Skeletal muscle satellite cell (primary cell): ENCODE measurements around the gene CTCF.

Experiments
- H3K27me3 ChIP-seq: 2 replicates; pipeline ENCODE4 v1.7.0; 2013; ENCODE audit warnings: low read length; ENCODE audit not compliant: control insufficient read depth, insufficient read depth
- H3K36me3 ChIP-seq: 2 replicates; pipeline ENCODE4 v1.7.0; 2013; ENCODE audit warnings: mild to moderate bottlenecking, control low read depth, low read length; ENCODE audit not compliant: insufficient read depth
- H3K4me1 ChIP-seq: 2 replicates; pipeline ENCODE4 v1.7.0; 2013; ENCODE audit warnings: low read length; ENCODE audit not compliant: control insufficient read depth, insufficient read depth
- H3K4me2 ChIP-seq: 2 replicates; pipeline ENCODE4 v1.7.0; 2013; ENCODE audit warnings: mild to moderate bottlenecking, low read length
- H3K4me3 ChIP-seq: 2 replicates; pipeline ENCODE4 v1.7.0; 2013; ENCODE audit warnings: low read length
- H3K9ac ChIP-seq: 2 replicates; pipeline ENCODE4 v1.7.0; 2013; ENCODE audit warnings: mild to moderate bottlenecking, low read depth, low read length, moderate library complexity
- H3K9me3 ChIP-seq: replicated peaks from 2 replicates; pipeline ENCODE4 v1.7.0; 2013; ENCODE audit warnings: mild to moderate bottlenecking, control low read depth, low read length

CTCF gene

DNA sequence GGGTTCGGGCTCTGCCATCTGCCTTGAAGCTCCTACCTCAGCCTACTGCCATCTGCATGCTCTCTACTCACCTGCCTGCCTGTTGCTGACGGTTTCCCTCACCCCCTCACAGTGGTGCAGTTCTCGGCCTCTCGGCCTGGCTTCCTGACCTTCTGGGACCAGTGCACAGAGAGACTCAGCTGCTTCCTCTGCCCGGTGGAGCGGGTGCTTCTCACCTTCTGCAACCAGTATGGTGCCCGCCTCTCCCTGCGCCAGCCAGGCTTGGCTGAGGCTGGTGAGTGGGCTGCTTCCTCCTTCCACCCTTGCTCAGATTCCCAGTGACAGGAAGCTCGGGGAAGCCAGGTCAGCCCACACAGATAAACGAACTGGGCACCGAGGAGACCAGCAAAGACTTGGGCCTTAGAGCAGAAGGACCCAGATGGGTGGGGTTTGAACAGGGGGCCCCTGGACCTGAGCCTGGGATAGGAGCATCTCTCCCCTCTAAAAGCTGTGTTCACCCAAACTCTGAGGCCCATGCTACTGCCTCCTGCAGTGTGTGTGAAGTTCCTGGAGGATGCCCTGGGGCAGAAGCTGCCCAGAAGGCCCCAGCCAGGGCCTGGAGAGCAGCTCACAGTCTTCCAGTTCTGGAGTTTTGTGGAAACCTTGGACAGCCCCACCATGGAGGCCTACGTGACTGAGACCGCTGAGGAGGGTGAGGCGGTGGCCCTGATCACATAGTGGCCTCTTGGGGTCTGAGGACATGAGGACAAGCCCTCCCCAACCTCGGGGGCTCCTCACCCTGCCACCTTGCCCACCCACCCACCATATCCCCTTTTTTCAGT, 17.3 kb upstream of the CTCF start:
- H3K4me1 ChIP-seq, result peaks cover 13% of the 10 kb centered on the region
- no peak overlapping the region for H3K9ac ChIP-seq
- H3K27me3 ChIP-seq, result no peaks in the 10 kb centered on the region
- H3K9me3 ChIP-seq, result no peaks in the 10 kb centered on the region
- H3K4me3 ChIP-seq, result no peak overlapping the region
- H3K4me2 ChIP-seq, result no peak overlapping the region
- H3K36me3 ChIP-seq, result peaks cover 89% of the 10 kb centered on the region

DNA sequence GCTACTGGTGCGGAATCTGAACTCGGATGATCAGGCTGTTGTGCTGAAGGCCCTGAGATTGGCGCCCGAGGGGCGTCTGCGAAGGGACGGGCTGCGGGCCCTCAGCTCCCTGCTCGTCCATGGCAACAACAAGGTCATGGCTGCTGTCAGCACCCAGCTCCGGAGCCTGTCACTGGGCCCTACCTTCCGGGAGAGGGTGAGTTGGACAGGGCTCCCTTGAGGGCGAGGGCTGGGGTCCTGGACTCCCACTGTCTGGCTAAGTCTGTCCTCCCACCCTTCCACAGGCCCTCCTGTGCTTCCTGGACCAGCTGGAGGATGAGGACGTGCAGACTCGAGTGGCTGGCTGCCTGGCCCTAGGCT, 16.7 kb upstream of the CTCF start:
- H3K4me3 ChIP-seq, result no peak overlapping the region
- H3K27me3 ChIP-seq, result no peaks in the 10 kb centered on the region
- H3K4me1 ChIP-seq, result peaks cover 13% of the 10 kb centered on the region
- no peak overlapping the region for H3K9ac ChIP-seq
- no peak overlapping the region for H3K4me2 ChIP-seq
- H3K9me3 ChIP-seq, result no peaks in the 10 kb centered on the region
- peaks cover 83% of the 10 kb centered on the region for H3K36me3 ChIP-seq

DNA sequence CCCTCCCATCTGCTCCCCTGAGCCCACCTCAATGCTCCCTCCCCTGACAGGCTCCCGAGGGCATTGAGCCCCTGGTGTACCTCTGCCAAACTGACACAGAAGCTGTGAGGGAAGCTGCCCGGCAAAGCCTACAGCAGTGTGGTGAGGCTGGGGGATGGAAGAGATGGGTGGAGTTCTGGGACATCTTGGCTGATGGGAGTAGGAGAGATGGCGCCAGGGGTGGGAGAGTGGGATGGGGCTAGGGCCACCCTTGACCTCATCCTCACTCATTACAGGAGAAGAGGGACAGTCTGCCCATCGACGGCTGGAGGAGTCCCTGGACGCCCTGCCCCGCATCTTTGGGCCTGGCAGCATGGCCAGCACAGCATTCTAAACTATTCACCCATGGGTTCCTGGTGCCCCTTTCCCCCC, 16.2 kb upstream of the CTCF start:
- Histone ChIP-seq H3K9ac (no peak overlapping the region), H3K36me3 (peaks cover 78% of the 10 kb centered on the region), H3K9me3 (no peaks in the 10 kb centered on the region), H3K27me3 (no peaks in the 10 kb centered on the region), H3K4me2 (no peak overlapping the region), H3K4me3 (no peak overlapping the region), H3K4me1 (peaks cover 12% of the 10 kb centered on the region)

DNA sequence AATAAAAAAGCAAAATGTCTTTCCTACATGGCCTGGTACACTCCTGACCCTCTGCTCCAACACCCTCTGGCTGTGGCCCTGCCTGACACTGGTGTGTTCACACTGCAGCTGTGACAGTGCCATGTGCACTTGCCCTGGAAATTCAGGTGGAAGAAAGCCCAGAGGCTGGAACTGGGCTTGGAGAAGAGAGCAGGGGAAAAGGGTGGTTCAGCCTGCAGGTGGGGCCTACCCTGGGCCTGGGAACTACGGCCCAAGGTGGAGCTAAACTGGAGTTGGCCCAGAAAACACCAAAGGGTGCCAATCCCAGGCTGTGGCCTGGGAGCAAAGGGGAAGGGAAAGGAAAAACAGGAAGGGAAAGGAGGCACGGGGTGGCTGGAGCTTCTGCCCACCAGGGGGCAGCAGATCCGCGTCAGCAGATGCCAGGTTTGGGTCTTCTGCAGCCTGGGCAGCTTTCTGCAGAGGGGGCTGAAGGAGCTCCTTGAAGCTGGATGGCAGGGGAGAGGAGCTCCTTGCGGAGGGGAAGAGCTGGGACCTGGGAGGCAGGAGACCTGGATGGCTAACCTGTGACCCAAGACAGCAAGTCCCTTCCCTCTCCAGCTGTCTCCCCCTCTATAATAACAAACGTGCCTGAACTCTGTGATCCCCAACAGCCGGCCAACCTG, 15.4 kb upstream of the CTCF start:
- Histone ChIP-seq H3K4me2 (no peak overlapping the region), H3K4me3 (no peak overlapping the region), H3K4me1 (peaks cover 4% of the 10 kb centered on the region), H3K36me3 (peaks cover 71% of the 10 kb centered on the region), H3K9ac (no peak overlapping the region), H3K27me3 (no peaks in the 10 kb centered on the region), H3K9me3 (no peaks in the 10 kb centered on the region)

DNA sequence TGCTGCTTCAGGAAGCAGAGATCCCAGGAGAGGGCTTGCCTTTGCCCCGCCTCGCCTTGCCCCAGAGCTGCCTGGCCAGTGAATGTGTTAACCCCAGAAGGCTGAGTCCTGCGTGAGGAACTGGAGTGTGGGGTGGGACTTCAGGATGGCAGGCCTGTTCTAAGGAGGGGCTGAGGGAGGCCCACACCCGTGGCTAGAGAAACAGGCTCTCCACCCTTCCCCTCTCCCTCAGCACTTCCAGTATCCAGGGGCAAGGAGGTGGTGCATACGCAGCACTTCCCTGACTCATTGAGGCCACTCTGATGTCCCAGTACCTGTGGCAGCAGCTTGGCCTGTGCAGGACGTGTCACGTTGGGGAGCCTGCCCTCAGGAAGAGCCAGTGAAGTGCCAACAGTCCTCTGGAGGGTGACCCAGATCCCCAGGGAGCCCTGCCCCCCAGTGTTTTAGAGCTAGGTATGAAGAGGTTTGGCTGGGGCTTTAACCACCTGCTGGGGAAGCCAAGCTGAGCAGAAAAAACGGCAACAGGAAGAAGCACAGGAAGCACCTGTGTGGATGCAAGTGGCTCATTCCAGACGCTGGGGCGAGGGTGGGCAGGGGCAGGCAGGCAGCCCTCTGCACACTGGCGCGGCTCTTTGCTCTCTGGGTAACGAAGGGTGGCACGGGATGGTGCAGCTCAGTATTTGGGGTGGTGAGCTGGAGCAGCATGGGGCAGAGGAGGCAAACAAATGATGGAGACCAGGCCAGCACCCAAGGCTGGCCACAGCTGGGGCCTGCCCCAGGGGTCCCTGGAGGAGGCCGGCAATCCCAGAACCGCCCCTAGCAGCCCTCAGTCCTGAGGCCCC, 14.7 kb upstream of the CTCF start:
- no peaks in the 10 kb centered on the region for H3K9me3 ChIP-seq
- no peak overlapping the region for H3K4me2 ChIP-seq
- no peaks in the 10 kb centered on the region for H3K27me3 ChIP-seq
- H3K4me3 ChIP-seq, result no peak overlapping the region
- H3K9ac ChIP-seq, result no peak overlapping the region
- peaks cover 65% of the 10 kb centered on the region for H3K36me3 ChIP-seq
- H3K4me1 ChIP-seq, result no peaks in the 10 kb centered on the region

DNA sequence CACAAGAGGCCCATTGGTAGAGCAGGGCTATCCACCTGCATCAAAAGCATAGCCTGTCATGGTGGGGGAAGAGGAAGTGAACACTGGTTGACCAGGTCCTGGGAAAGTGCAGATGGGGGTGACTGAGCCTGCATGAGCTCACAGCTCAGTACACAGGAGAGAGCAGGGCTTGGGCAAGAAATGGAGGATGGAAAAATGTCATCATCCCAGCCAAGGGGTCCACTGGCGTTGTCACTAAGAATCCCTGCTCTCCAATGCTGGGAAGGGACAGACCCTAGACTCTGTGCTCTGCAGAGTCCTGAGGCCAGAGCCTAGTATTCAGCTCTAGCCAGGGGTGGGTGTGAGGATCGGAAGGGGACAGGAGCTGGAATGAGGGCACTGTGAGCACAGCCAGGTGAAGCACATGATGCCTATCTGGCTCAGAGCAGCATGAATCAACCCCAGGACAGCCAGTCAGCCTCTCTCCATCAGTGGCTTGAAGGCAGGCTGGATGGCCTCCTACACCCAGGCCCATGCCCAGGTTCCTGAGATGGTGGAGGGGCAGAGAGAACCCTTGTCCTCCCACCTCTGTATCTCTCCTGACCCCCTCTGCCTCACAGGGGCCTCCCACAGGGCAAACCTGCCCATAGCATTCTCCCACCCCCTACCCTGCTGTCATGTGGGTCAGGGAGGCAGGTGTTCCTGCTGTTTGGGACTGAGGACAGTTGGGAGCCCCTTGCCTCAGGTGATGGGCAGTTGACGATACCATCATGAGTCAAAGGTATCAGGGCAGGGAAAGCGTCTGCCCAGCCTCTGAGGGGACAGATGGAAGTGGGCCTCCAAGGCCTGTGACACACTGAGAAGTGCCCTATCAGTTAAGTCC, 13.8 kb upstream of the CTCF start:
- Histone ChIP-seq H3K4me1 (no peaks in the 10 kb centered on the region), H3K9ac (no peak overlapping the region), H3K4me3 (no peak overlapping the region)

DNA sequence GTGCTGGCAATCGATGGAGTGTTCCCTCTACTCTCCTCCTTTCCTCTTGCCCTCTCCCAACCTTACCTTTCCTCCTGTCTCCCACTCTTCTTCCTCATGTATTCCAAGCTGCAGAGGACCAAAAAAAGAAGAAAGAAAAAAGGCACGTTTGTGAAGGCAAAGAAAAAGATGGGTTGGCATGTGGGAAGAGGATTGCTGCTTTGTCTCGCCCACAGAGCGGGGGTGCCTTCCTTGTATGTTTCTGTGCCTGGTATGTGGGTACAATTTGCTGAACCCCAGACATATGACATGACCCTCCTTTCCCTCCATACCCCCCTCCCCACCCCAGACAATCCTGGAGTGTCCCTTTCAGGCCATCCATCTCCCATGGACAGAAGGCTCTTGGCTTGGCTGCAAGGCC, 13.1 kb upstream of the CTCF start:
- Histone ChIP-seq H3K4me2 (no peak overlapping the region), H3K27me3 (no peaks in the 10 kb centered on the region), H3K4me1 (no peaks in the 10 kb centered on the region), H3K36me3 (peaks cover 50% of the 10 kb centered on the region), H3K9ac (no peak overlapping the region), H3K9me3 (no peaks in the 10 kb centered on the region), H3K4me3 (no peak overlapping the region)

More for the DNA sequence above, 13.8 kb upstream of the CTCF start:
- Histone ChIP-seq H3K36me3 (peaks cover 56% of the 10 kb centered on the region), H3K4me2 (no peak overlapping the region), H3K9me3 (no peaks in the 10 kb centered on the region), H3K27me3 (no peaks in the 10 kb centered on the region)

DNA sequence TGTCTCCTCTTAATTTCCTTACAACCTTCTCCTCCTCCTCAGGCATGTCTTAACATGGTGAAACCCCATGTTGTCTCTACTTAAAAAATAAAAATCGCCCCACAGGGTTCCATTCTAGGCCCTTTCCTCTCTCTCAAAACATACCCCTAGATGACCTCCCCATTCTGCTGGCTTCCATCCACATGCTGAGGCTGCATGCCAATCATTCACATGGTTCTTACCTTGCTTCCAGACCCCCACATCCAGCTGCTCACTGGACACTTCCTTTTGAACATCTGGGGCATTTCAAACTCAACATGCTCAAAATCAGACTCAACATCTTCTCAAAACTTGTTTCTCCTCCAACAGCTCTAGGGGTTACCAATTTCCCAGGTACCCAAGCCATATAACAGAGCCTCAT, 12.4 kb upstream of the CTCF start:
- H3K27me3 ChIP-seq, result no peaks in the 10 kb centered on the region
- H3K4me1 ChIP-seq, result no peaks in the 10 kb centered on the region
- H3K9me3 ChIP-seq, result no peaks in the 10 kb centered on the region
- peaks cover 43% of the 10 kb centered on the region for H3K36me3 ChIP-seq
- no peak overlapping the region for H3K4me2 ChIP-seq
- H3K4me3 ChIP-seq, result no peak overlapping the region
- no peak overlapping the region for H3K9ac ChIP-seq

DNA sequence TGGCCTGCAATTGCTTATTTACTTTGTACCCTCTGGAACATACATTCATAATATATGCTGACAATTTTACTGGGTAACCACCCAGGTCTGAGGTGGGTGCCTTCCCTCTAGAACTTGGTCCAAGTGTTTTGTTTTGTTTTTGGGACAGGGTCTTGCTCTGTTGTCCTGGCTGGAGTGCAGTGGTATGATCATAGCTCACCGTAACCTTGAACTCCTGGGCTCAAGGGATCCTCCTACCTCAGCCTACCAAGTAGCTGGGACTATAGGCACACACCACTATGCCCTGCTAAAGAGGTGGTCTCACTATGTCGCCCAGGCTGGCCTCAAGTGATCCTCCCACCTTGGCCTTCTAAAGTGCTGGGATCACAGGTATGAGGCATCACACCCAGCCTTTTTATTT, 11.2 kb upstream of the CTCF start:
- no peak overlapping the region for H3K4me3 ChIP-seq
- no peaks in the 10 kb centered on the region for H3K9me3 ChIP-seq
- H3K27me3 ChIP-seq, result no peaks in the 10 kb centered on the region
- peaks cover 10% of the 10 kb centered on the region for H3K4me1 ChIP-seq
- H3K4me2 ChIP-seq, result no peak overlapping the region
- H3K36me3 ChIP-seq, result peaks cover 33% of the 10 kb centered on the region
- H3K9ac ChIP-seq, result no peak overlapping the region

DNA sequence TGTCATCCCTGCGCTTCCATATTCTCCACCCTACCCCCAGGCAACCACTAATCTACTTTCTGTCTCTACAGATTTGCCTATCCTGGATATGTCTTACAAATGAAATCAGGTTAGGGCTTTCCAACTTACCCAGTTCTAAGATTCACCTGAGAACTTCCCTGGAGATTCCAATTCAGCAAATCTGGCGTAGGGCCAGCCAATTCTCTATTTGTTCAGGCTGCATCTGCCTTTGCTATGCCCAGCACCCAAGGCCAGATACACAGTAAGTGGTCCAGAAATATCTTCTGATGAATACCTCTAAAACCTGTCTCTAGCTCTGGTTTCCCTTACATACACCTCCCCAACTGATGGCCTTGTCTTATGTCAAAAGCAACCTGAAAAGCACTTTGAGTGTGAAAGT, 10.4 kb upstream of the CTCF start:
- no peaks in the 10 kb centered on the region for H3K9me3 ChIP-seq
- peaks cover 25% of the 10 kb centered on the region for H3K36me3 ChIP-seq
- H3K4me1 ChIP-seq, result peaks cover 13% of the 10 kb centered on the region
- no peak overlapping the region for H3K4me2 ChIP-seq
- no peak overlapping the region for H3K9ac ChIP-seq
- H3K4me3 ChIP-seq, result no peak overlapping the region
- H3K27me3 ChIP-seq, result no peaks in the 10 kb centered on the region

DNA sequence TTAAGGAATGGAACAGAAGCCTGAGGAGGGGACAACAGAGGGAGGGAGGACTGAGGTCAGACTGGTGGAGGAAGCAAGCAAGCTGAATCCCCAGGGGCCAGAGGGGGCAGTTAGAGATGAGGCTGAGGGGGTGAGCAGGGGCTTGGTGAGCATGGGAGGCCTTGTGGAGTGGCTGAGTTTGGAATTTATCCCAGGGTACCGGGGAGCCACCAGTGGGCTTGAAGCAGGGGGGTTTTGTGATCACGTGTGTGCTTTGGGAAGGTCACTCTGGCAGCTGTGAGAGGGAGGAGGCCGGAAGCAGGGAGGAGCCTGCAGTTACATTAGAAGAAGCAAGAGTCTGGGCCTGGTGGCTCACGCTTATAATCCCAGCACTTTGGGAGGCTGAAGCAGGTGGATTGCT, 9.8 kb upstream of the CTCF start:
- Histone ChIP-seq H3K4me2 (no peak overlapping the region), H3K36me3 (peaks cover 21% of the 10 kb centered on the region), H3K9me3 (no peaks in the 10 kb centered on the region), H3K4me3 (no peak overlapping the region), H3K4me1 (peaks cover 13% of the 10 kb centered on the region), H3K27me3 (no peaks in the 10 kb centered on the region), H3K9ac (no peak overlapping the region)
